ENCODE results near the gene SMIM11. TPM values are rescaled to one million over a fixed set of nuclear protein-coding genes. Genes with fewer than 3 reads are reported as not detected.
"Not testable (repeated sequence)": the region's sequence is repeated elsewhere in the genome, so short reads cannot be mapped to it uniquely, and the experiment has no call there.

The SMIM11 gene, protein sequence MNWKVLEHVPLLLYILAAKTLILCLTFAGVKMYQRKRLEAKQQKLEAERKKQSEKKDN
- 10 to 100 TPM in 1 of 4 donors, 1 to 10 TPM in 3; 3.4 to 14.0 (median 6.3) TPM for total RNA-seq

GRCh38 chr21:34374940-34375618 is at the start of gene SMIM11:
SMIM11 (plus strand) TSS chr21:34375507; CDS start chr21:34379505, 3,998 bp downstream.
- H3K9me3 ChIP-seq, result not testable (repeated sequence)

DNA sequence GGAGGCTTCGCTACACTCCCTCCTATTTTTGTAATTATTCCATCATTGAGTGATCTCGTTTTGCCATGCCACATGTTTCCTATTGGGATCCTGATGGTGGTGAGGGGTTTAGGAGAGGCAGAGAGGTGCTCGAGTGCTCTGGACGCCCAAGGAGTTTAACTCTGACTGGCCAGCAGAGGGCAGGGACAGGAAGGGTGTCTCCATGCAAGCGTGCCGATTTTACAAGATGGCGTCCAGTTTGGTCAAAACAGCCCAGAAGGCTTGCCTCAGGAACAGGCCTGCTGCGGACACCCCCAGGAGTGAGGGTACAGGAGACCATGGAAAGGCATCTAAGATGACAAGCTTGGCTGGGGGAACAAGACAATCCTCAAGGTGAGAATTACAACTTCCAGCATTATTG is 45.3 kb upstream of the SMIM11 start:
- H3K4me1 ChIP-seq, result no peaks in the 10 kb centered on the region
- H3K27ac ChIP-seq, result no peak overlapping the region
- H3K27me3 ChIP-seq, result no peaks in the 10 kb centered on the region
- H3K9me3 ChIP-seq, result no peaks in the 10 kb centered on the region
- H3K4me3 ChIP-seq, result no peak overlapping the region
- no peak for TF ChIP-seq POLR2A (IDR thresholded peaks at IDR 0.05)
- TF ChIP-seq CTCF (IDR thresholded peaks at IDR 0.05), result no peak
- H3K36me3 ChIP-seq, result no peaks in the 10 kb centered on the region
- no peak for DNase-seq

More at GRCh38 chr21:34374940-34375618, at the start of gene SMIM11:
- H3K27me3 ChIP-seq, H3K4me1 ChIP-seq, H3K36me3 ChIP-seq, DNase-seq, H3K27ac ChIP-seq, H3K4me3 ChIP-seq: not testable (repeated sequence)

- no peak for DNase-seq
- no peak overlapping the region for H3K4me3 ChIP-seq
- H3K9me3 ChIP-seq, result no peaks in the 10 kb centered on the region
- no peaks in the 10 kb centered on the region for H3K36me3 ChIP-seq
- H3K4me1 ChIP-seq, result no peaks in the 10 kb centered on the region
- no peaks in the 10 kb centered on the region for H3K27me3 ChIP-seq
- no peak overlapping the region for H3K27ac ChIP-seq
- TF ChIP-seq POLR2A (IDR thresholded peaks at IDR 0.05), result no peak
- no peak for TF ChIP-seq CTCF (IDR thresholded peaks at IDR 0.05)
Measured at GRCh38 chr21:34331726-34332125, 43.6 kb upstream of the SMIM11 start.

DNA sequence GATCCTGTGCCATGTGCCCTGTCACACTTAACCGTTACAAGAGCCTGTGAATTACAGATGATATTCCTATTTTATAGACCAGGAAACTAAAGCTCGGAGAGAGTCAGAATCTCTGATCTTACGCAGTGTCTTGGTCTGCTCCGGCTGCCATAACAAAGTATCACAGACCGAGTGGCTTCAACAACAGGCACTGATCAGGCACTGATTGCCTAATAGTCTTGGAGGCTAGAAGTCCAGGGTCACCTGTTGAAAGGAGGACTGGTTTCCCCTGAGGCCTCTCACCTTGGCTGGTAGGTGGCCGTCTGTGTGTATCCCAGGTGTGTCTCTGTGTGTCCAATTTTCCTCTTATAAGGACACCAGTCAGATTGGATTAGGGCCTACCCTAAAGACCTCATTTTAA is 43.0 kb upstream of the SMIM11 start:
- no peak overlapping the region for H3K27ac ChIP-seq
- no peaks in the 10 kb centered on the region for H3K27me3 ChIP-seq
- peaks cover 0 to 2% (median 0%) of the 10 kb centered on the region in 4 donors for H3K4me1 ChIP-seq
- no peaks in the 10 kb centered on the region for H3K36me3 ChIP-seq
- no peaks in the 10 kb centered on the region for H3K9me3 ChIP-seq
- H3K4me3 ChIP-seq, result no peak overlapping the region
- DNase-seq, result no peak
- no peak for TF ChIP-seq POLR2A (IDR thresholded peaks at IDR 0.05)
- no peak for TF ChIP-seq CTCF (IDR thresholded peaks at IDR 0.05)

- TF ChIP-seq POLR2A (IDR thresholded peaks at IDR 0.05) (no peak), CTCF (IDR thresholded peaks at IDR 0.05) (no peak)
- H3K27me3 ChIP-seq, result no peaks in the 10 kb centered on the region
- no peaks in the 10 kb centered on the region for H3K36me3 ChIP-seq
- DNase-seq, result no peak
- H3K27ac ChIP-seq, result no peak overlapping the region
- H3K4me3 ChIP-seq, result no peak overlapping the region
- H3K9me3 ChIP-seq, result no peaks in the 10 kb centered on the region
- H3K4me1 ChIP-seq, result peaks cover 0 to 4% (median 0%) of the 10 kb centered on the region in 4 donors
Measured at GRCh38 chr21:34333121-34333739, 42.1 kb upstream of the SMIM11 start.

DNA sequence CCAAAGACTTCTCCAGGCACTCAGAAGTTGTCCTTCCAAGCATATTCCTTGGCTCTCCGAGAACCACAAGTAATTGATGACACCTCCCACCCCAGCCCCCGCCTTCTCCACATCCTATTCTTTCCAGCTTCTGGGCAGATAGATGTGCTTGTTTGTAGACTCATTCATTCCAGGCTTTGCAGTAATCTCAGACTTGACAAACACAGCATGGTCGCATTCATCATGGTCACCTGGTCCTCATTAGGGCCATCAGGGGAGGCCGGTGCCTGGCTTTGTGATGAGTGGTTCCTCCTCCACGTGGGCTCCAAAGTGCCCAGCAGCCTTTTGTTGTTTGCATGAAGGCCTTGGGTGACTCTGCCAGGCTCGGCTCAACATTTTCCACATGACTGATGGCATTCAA is 40.0 kb upstream of the SMIM11 start:
- TF ChIP-seq POLR2A (IDR thresholded peaks at IDR 0.05) (no peak), CTCF (IDR thresholded peaks at IDR 0.05) (no peak)

More for the DNA sequence above, 40.0 kb upstream of the SMIM11 start:
- DNase-seq, result no peak
- H3K36me3 ChIP-seq, result no peaks in the 10 kb centered on the region
- no peaks in the 10 kb centered on the region for H3K27me3 ChIP-seq
- no peak overlapping the region for H3K27ac ChIP-seq
- no peak overlapping the region for H3K4me3 ChIP-seq
- no peaks in the 10 kb centered on the region for H3K9me3 ChIP-seq
- peaks cover 0 to 4% (median 0%) of the 10 kb centered on the region in 4 donors for H3K4me1 ChIP-seq
